Head of caudate nucleus (tissue), 42 donors: Measurements from ENCODE around the gene AKAP5.
A peak's percentile ranks its signal among the peaks of the same experiment; 100 is the strongest.

Source experiments
- DNase-seq, 42 donors: peaks; one replicate each; pipeline versions ENCODE4 v3.0.0 to v3.0.0-alpha.2; 2020 to 2021; ENCODE audit warnings: mixed read lengths in 7 of 42
- intact Hi-C: fragments of 100-400 bp; cut with DNase I; formaldehyde crosslinking; loops from one replicate; pipeline ENCODE4 v1.15.0; 2022

AKAP5 gene

DNA sequence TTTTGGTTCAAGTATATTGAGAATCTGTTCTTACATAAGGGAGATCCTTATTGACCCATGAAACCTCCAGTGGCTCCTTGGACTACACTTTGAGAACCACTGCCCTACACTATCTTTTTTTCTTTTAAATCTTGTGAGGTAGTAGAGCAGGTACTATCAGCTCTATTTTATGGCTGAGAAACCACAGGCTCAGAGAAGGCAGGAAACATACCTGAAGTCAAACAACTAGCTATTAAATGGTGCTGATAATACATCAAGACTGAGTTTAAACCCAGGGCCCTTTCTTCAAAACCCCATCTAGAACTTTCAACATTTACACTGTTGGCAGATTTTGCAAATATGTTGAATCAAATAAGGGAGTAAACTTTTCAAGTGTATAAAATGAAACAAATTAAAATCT lies 31.5 kb downstream of the AKAP5 start:
- DNase-seq = no peak
- intact Hi-C loops = no loop called here

DNA sequence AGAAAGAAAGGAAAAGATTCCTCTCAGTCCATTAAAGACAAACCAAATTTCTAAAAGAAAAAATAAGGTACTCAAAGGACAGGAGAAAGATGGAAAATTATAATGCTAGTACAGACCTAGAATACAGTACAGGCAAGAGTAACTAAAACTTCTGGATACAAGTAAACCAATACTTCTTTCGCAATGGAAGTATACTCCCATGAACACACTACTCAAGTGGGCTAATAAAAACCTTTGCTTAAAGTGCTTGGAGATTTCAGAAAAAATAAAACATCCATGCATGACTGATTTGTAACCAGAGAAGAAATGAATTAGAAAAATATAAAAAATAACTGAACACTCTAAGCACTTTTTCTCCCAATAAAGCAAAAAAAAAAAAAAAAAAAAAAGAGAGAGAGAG lies 34.8 kb downstream of the AKAP5 start:
- DNase-seq = no peak
- intact Hi-C loops = loop anchor here (10.0 kb wide), 1 partner anchor 155 kb away; no protein-coding TSS in a partner anchor

DNA sequence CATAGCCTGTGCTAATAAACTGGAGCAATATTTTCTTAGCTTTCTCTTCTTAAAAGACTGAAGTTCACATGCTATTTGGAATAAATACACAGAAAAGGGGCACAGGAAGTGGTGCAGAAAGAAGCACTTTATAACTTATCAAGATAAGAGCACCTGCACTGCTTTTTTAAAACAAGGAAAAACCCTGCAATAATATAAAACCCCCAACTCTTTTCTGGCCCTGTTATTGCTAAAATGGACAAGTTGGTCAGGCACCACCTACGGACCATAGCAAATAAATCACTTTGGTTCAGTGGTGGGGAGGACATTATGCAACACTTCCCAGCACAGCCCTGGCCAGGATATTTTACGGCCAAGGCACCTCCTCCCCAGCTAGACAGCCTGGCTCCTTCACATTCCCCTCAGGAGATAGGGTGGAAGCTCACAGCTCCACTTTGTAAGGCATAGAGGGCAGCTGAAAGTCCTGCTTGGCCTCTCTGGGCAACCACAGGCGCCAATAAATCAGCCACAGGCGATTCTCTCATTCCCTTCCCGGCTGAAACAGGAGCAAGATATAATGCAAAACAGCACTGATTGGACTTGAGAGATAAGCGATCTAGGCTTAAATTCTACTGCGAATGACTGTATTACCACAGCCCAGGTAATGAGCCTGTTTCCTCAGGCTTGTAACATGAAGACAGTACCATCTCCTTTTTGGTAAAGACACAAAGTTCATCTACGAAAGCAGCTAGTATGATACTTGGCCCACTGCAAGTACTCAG lies 36.3 kb downstream of the AKAP5 start:
- peak in 9 of 42 donors; percentile 10 to 64 (median 30) for DNase-seq
- intact Hi-C loops = loop anchor here (10.0 kb wide), 1 partner anchor 157 kb away; no protein-coding TSS in a partner anchor

DNA sequence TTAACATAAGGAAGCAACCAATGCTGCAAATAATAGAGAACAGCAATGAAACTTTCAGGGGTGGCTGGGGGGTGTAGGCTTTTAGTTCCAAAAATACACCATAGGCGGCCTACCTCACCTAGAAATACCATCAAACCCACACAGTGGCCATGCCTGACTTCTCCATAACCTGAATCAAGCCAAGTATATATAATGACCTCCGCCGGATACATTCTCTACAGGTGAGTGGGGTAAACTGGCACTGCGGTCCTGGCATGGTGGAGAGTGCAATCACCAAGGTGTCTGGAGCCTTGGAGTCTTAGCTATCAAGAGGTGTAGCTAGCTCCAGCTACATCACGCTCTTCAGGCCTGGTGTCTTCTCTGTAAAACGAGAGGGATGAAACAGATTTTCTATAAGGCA lies 37.2 kb downstream of the AKAP5 start:
- peak in 3 of 42 donors; percentile 10 to 15 (median 14) for DNase-seq
- intact Hi-C loops = loop anchor here (10.0 kb wide), 1 partner anchor 158 kb away; no protein-coding TSS in a partner anchor

DNA sequence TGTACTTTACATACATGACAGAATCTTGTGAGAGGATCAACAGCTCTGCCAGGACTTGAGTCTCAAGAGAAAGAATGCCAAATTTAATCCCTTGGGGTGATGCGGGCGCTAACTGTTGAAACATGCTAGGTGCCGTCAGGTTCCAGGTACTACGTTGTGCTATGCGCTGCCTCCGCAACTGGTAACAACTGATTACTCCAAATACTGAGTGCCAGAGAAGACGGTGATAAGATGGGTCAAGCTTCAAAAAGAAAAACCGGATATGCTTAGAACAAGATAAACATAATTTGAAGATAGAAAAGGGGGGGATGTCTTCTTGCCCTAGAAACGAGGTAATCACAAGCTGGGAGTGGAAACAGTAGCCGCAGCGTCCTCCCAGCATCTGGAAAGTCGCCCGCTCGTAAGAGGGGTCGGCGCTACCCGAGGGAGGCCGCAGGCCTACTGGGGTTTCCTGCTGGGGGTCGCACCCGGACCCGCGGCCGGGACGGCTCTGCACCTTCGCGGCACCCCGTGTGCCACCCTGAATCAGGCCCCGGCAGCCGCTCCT lies 37.7 kb downstream of the AKAP5 start:
- intact Hi-C loops = loop anchor here (10.0 kb wide), 1 partner anchor 158 kb away; no protein-coding TSS in a partner anchor
- DNase-seq = peak in 24 of 42 donors; percentile 2 to 62 (median 36)

DNA sequence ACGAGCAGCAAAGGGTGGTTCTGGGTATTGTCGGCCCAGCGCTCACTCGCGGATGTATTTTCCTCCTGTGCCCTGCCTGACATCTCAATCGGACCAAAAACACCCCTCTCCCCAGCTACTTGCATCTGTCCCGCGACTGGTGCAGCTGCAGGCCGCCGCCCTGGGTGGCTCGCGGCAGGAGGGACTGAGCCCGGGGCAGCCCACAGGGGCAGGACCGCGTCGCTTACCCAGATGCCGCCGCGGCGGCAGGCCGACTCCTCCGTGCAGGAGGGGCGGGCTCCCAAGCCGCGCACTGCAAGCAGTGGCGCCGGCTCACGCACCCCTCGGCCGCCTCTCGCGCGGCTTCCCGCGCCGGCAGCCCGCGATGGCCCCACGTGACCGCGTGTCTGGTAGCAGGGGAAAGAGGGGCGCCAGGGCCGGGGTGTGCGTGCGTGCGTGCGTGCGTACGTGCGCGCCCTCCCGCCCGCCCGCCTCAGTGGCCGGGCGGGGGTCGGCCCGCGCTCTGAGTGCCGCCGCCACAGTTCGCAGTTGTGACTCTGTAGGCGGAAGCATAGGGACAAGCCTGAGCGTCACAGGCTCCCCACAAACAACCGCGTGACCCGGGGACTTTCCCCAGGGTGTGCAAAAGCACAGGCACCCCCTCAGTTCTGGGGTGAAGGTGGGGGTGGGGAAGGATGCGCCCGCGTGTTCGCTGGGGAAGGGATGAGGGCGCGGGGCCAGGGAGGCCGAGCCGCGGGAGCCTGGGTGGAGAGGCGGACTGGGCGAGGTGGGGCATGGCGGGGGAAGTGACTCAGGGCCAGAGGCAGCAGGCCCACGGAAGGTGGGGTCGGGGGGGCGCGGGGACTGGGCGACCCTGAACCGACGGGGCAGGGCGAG lies 38.4 kb downstream of the AKAP5 start, which contains the start of gene ZBTB25:
ZBTB25 (minus strand) TSS at position 405 of the 876 bp plus-strand sequence. CDS start 13,305 bp downstream, outside the sequence.
- intact Hi-C loops = loop anchor here (2.0 to 10.0 kb wide), 3 partner anchors 37 to 159 kb away; partner anchors contain the start of gene HSPA2
- DNase-seq = peak; percentile 76 to 97 (median 92)

DNA sequence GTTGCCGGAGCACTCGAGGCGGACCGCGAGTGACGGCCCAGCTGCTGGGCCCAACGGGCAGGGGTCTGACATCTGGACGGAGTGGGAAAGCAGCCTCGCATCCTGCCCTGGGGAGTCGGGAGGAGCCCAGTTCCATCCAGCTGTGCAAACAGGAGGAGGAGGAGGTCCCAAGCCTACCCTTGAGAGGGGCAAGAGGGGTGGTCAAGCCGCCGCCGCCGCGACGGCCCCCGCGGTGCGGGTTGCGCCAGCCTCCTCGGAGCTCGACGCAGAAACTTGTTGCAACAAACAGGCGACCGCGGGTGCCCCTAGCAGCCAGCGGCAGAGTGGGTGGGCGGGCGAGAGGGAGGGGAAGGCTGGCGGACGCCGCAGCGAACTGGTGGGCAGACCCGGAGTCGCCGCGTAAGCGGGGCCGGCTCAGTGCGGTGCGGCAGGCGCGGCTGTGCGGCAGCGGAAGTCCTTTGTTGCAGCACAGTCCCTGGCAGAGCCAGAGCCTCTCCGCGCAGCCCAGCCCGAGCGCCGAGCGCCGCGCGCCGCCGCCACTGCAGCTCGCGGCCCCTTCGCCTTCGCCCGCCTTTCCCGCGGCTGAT lies 39.1 kb downstream of the AKAP5 start, which contains the start of gene ZBTB1:
ZBTB1 (plus strand) TSS at position 461 of the 587 bp plus-strand sequence. CDS start 16,735 bp downstream, outside the sequence.
- peak; percentile 39 to 91 (median 80) for DNase-seq
- intact Hi-C loops = loop anchor here (2.0 to 10.0 kb wide), 3 partner anchors 36 to 160 kb away; partner anchors contain the start of gene HSPA2

DNA sequence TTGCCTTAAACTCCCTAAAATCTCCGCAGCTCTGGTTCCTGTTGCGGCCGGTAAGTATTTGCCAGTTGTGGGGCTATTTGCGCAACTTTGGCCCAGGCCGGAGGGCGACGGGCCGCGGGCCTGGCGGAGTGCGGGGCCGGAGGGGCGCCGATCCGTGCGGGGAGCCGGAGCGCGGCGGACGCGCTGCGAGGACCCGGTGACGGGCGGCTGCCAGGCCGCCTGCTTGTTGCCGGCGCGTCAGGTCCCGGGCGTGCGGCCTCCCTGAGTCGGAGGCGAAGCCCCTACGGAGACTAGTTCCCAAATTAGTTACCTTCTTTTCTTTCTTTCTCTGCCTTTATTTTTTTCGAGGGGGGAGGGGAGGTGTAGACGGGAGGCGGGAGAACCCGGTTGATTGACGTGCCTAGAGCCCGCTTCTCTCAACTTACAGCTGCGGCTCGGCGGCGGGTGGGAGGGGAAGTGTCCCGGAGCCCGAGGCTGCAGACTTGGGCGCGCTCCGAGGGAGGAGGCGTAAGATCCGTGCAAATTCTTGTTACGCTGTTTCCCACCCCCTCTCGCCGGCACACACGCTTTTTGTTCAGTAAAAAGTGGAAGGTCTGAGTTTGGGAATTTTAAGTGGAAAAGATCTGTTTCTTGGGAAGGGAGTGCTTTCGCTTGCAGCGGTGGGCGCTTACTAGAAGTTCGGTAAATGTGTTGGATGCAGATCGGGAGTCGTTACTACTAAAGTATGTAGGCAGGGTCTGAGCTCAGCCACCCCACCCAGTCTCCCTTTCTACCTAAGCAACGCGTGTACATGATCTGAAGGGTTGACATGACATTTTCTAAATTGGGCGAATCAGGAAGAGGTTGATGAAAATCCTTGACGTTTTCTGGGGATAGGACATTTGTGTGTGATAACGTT lies 39.8 kb downstream of the AKAP5 start:
- intact Hi-C loops = loop anchor here (2.0 to 10.0 kb wide), 3 partner anchors 36 to 160 kb away; partner anchors contain the start of gene HSPA2
- DNase-seq = peak; percentile 76 to 97 (median 91)

DNA sequence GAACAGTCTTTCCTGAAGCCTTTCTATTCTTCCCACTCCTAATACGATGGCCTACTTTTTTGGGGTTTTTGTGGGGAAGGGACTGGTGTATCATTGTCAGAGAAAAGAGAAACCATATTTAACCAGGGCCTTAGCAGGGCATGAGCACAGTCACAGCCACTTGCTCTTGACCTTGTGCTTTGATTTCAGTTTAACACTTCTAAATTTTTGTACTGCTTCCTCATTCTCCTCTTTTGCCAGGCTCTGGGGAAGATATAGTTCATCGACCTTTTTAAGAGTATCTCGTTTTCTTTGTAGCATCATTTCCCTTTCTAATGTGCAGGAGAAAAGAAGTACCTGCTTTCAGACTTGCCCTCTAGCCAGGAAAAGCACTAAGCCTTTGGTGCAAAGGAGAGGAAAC lies 41.4 kb downstream of the AKAP5 start:
- DNase-seq = no peak
- intact Hi-C loops = loop anchor here (10.0 kb wide), 1 partner anchor 162 kb away; no protein-coding TSS in a partner anchor

DNA sequence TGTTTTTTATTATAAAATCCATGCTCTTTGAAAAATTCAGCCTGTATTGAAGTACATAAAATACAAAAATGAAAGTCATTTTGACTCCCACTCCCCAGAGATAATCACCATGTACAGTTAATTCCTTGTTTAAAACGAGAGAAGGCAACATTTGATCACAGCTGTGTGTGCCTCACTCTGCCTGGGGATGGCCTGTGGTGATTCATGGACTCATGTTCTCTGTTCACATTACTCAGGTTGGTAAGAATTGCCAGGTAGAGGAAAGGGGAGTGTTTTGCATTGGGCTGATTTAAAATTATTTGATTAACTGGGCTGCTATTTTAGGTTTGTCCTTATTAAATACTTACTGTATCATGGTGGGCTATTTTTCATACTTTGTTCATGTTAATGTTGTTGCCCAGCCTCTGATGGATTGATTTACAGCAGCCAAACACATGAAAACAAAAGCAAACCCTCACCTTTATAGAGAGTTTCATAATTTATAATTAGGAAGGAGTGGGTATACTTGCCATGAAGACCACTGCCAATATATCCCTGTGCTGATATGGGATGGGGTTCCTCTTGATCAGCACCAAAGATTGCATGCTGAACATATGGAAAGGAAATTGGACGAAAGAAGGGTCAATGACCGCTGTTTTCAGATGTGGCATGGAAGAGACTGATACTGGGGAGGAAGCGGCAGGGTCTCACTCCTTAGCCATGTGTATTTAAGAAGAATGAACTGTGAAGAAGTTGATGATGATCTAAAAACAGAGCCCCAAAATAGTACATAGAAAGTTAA lies 42.3 kb downstream of the AKAP5 start:
- DNase-seq = peak in 2 of 42 donors; percentile 12 to 27
- intact Hi-C loops = loop anchor here (10.0 kb wide), 1 partner anchor 163 kb away; no protein-coding TSS in a partner anchor

DNA sequence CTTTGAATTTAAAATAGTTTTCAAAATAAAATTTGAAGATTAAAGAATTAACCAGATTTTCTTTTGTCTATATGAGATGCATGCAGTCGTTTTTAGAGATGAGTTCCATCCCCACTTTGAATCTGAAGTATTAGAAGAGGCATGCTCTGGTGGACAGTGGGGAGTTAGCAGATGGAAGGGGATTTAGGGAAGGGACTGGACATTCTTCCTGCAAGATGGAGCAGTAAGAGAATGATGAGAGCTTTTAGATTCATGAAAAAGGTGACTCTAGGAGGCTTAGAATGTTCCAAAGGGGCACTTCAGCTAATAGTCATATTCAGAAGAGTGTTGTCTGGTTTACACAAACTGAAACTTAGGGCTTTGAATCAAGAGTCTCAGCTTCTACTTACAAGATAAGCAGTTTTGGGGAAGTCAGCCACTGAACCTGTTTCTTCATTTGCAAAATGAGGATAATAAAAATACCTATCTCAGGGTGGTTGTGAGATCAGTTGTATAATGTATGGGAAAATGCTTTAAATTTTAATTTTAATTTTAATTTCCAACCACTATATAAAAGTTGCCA lies 43.0 kb downstream of the AKAP5 start:
- intact Hi-C loops = loop anchor here (10.0 kb wide), 1 partner anchor 163 kb away; no protein-coding TSS in a partner anchor
- no peak for DNase-seq

DNA sequence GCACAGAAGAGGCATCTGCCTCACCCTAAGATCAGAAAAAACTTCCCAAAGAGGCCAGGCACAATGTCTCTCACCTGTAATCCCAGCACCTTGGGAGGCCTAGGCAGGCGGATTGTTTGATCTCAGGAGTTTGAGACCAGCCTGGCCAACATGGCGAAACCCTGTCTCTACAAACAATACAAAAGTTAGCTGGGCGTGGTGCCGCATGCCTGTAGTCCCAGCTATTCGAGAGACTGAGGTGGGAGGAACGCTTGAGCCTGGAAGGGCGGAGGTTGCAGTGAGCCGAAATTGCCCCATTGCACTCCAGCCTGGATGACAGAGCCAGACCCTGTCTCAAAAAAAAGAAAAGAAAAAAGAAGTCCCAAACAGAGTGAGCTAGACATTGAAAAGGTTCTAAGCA lies 43.7 kb downstream of the AKAP5 start:
- intact Hi-C loops = loop anchor here (10.0 kb wide), 1 partner anchor 164 kb away; no protein-coding TSS in a partner anchor
- DNase-seq = no peak

DNA sequence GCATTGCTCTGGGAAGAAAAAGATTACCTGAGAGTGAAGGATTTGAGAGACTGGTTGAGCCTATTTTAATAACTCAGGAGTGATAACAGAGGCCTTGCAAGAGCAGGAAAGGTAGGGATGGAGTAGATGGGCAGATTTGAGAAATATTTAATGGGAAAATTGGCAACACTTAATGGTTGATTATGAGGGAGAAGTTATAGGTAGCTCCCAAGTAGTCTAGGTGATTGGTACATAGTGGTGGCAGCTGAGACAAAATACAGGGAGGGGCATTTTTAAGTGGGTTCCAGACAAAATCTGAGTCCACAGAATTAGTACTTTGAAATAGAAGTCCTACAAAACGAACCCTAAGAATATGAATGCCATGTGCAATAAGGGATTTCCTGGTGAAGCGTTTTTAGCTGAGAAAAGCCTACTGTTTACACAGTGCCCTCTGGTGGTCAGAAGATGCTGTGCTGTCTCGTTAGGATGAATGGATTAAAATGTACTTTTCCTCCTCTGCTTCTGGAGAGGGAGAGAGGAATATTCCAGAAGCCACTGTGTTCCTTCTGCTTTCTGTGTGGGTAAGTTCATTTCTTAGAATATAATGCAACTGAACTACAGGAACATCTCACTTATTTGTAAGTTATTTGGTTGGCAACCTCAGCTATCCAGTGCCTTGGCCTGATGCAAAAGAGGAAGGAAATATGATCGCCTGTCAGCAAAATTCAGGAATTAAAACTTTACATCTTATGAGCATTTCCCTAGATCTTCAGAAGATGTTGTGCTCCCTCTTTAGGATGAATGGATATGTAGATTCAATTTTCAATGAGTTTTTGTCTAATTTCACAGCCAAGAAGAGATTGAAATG lies 45.7 kb downstream of the AKAP5 start:
- peak in 38 of 42 donors; percentile 46 to 91 (median 77) for DNase-seq
- intact Hi-C loops = no loop called here

DNA sequence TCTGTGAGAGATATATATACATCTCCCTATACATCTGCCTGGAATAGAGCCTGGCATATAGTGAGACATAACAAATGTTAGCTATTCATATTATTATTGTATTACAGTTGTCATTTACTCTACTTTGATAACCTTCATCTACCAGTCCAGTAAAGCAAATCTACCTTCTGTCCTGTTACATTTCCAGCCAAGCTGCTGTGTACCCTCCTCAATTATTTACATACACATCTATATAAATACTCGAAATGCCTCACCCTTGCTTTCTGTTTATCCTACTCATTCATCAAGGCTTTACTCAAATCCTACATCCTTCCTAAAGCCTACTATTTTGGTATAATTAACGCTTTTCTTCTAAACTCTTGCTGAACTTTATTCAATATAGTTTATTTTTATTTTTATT lies 48.0 kb downstream of the AKAP5 start:
- no peak for DNase-seq
- intact Hi-C loops = no loop called here

DNA sequence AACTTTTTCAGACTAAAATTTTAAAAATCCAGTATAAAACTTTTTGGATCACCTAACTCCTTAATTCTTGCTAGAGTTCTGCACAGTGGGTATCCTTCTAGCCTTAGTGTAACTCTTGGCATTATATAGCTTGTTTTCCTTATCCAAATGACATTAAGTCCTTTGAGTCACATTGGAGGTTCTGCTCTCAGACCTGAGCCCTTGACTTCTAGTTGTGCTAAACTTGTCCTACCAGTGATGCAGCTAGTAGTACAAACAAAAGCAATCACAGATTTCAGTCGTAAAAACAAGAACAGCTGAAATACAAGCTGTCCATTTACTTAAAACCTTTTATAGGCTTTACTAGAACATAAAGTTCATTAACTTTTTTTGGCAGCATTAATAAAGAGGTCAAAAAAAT lies 49.8 kb downstream of the AKAP5 start:
- DNase-seq = no peak
- intact Hi-C loops = no loop called here
